HG03354 (cell line): ENCODE measurements around the gene AFAP1.

Source experiments
- ATAC-seq: cut with Tn5 transposase; IDR thresholded peaks from one replicate; pipeline ENCODE4 v1.9.1; 2021; ENCODE audit warnings: mild to moderate bottlenecking; ENCODE audit not compliant: unreplicated experiment, poor library complexity, severe bottlenecking

The AFAP1 gene

DNA sequence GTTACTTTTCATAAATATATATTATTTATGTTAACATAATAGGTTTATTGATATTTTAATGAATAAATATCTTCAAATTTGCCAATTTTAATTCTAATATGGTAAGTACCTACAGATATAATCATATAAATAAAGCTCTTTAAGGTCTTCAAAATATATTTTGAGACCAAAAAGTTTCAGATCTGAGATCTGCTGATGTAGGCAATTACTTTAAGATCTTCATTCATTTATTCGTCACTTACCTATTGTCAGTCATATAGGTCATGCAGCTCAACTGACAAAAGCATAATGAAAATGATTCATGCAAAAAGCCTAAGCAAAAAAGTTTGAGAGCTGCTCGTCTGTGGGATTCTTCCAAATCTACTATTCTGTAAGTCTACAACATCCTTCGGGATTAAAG is 64.8 kb downstream of the AFAP1 start:
- no peak for ATAC-seq

GRCh38 chr4:7873881-7874280 is 65.8 kb downstream of the AFAP1 start:
- no peak for ATAC-seq

GRCh38 chr4:7872264-7872771 is 67.3 kb downstream of the AFAP1 start:
- no peak for ATAC-seq

GRCh38 chr4:7871356-7871755 is 68.3 kb downstream of the AFAP1 start:
- no peak for ATAC-seq

DNA sequence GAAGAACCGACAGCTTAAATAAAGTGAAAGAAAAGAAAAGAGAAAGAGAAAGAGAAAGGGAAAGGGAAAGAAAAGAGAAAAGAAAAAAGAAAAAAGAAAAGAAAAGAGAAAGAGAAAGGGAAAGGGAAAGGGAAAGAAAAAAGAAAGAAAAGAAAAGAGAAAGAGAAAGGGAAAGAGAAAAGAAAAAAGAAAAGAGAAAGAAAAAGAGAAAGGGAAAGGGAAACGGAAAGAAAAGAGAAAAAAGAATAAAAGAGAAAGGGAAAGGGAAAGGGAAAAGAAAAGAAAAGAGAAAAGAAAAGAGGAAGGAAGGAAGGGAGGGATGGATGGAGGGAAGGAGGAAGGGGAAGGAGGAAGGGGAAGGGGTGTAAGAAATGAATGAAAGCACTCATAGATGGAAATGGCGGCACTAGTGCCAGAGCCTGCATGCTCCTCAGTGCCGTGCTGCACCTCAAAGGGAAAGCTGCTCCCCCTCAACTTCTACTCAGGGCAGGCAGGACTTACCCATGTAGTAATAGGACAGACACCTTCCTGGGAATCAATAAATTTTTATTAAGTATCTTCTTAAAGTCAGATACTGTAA is 70.7 kb downstream of the AFAP1 start:
- ATAC-seq: no peak

DNA sequence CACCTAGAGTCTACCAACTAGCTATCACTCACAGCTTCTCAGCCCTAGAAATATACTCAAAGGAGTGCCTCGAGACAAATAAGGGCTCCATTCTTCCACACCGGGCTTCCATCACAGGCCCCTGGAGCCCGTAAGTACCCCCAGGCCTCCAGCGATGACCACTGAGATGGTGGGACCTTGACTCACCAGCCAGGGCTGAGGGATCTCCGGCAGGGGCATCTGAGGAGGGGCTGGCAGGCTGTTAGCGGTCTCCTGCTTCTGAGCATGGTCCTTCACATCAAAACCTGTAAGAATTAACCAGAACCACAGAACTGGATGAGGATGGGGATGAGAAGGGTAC is 71.3 kb downstream of the AFAP1 start:
- ATAC-seq: no peak

DNA sequence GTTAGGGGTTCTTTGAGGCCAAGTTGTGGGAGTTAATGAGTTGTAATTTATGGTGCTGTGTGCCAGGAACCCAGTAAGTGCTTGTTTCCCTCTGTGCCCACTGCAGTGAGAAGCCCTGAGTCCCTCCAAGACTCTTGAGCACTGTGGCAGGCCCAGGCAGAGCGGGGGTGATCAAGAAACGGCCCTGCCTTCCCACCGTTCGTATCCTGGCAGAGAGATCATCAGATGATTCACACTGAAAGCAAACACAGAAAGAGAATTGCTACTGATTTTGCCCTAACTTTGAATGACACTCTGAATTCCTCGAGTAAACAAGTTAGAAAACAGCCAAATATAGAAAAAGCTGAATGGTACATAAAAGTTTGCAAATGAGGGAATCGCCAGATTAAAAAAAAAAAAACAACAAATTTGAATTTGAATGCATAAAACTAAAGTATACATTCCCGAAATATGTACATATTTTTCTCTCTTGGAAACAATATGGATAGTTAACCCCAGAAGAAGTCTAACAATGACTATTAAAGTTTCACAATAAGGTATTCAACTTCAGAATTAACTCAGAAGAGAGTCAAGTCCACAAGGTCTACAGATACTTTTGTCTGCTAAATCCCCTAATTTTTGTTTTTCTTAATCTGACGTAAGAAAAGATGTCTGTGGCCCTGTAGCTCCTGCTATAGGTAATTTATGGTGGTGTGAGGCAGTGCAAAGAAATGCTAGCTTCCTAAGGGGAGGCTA is 71.8 kb downstream of the AFAP1 start:
- ATAC-seq: no peak

- no peak for ATAC-seq
Observed at GRCh38 chr4:7867191-7867590, 72.5 kb downstream of the AFAP1 start.

DNA sequence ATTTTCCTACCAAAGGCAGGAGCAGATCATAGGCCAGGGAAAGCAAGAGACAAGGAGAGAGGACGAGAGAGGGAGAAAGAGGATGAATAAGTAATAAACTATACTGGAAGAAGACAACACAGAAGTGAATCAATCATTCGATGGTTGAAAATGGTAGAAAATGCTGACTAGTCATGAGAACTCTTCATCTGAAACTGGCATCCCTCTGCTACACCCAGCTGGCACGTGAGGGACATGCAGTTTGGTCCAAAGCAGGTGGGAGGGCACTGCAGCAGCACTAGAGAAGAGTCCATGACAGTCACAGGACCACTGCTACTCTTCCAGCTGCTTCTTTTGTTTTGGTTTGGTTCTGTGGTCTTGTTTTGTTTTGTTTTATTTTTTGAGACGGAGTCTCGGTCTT is 74.1 kb downstream of the AFAP1 start:
- no peak for ATAC-seq

GRCh38 chr4:7864685-7865084 is 75.0 kb downstream of the AFAP1 start:
- ATAC-seq: no peak

- no peak for ATAC-seq
Observed at GRCh38 chr4:7863911-7864681, 75.6 kb downstream of the AFAP1 start.

DNA sequence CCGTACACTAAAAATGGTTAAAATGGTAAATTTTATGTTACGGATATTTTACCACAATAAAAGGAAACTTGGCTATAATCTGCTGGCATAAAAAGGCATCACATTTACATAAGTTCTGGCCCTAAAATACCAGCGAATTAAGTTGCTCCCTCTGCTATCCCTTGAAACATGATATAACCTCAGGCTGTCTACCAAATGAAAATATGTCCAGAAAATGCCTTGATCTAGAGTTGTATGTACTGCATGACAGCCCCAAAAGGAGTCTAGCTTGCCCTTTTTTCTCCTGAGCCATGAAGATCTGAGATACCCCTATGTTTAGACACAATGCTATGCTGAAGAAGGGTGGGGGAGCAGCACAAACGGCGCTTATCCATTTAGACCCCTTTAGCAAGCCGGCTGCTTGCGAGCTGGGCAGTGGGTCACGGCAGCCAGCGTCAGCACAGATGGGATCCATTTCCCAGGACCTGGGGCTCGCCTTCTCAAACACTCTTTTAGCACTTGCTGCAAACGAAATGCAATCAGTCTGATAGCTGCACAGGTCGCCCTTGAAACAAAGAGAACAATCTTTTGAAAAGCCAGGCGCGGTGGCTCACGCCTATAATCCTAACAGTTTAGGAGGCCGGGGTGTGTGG is 77.0 kb downstream of the AFAP1 start:
- no peak for ATAC-seq

DNA sequence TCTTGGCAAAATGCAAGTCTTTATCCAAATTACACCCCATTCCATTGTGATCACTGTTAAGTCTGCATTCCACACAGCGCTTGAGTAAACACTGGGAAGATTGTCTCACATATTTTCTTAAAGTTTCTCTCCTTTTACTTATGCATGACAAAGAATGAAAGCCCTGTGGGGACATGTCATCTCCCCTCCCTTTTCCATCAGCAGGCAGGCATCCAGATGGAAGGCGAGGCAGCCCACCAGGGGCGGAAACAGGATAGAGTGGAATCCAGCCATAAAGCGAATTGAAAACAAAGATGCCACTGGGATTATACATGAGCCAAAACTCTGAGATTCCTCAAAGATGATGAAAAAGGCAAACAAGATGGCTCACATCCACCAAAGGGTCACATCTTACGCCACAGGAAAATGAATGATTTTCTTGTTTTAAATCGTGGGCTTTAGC is 78.2 kb downstream of the AFAP1 start:
- no peak for ATAC-seq

DNA sequence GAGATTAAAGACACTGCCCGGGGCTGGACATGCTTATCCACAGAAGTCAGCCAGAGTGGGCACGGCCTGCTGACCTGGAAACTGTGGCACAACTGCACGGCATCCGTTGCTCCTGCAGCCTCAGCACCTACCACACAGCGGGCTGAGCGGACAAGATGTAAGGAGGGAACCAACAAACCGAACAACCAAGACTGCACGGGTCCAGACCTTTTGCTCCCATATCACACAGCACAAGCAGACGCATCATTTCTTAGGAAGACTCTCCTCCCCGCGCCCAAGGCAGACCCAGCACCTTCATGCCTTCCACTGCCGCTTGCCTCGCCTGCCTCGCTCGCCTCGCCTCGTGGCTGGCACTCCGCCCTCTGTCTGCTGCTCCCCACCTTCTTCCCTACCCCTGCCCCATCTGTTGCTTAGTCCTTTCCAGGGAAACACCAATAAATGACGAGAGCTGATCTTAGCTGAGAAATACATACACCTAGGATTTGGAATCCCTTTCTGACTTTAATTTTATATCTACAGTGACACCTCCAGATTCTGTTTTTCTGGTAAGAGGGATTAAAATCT is 79.0 kb downstream of the AFAP1 start:
- no peak for ATAC-seq

DNA sequence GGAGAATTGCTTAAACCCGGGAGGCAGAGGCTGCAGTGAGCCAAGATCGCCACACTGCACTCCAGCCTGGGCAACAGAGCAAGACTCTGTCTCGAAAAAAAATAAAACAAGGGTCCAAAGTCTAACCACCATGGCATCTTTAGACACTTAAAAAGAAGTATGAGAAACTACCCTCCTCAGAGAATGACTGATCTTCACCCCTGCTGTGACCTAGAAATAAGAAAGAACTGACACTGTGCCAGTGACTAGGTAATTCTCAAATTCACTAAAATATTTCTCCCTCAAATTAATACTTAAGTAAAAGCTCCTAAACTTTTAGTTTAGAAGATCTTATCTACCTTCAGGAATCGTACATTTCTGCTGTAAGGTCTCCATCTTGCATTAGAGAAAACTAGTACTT is 80.3 kb downstream of the AFAP1 start:
- ATAC-seq: no peak

DNA sequence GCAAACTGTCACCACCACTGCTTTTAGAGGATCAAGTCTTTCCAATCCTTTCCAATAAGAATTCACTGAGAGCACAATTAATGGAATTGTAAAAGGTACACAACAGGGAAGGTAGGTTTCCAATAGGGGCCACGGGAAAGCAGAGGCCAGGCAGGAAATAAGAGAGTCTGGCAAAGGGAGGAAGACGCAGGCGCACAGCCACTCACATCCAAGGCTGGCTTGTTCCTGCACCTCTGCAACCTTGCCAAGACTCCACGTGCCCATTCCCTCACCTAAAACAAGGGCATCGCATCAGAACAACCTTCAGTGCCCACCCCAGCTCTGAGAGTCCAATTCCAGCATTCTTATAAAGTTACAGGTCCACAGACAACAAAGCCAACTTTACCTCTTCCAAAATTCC is 81.2 kb downstream of the AFAP1 start:
- ATAC-seq: no peak

GRCh38 chr4:7857993-7858392 is 81.7 kb downstream of the AFAP1 start:
- ATAC-seq: no peak

DNA sequence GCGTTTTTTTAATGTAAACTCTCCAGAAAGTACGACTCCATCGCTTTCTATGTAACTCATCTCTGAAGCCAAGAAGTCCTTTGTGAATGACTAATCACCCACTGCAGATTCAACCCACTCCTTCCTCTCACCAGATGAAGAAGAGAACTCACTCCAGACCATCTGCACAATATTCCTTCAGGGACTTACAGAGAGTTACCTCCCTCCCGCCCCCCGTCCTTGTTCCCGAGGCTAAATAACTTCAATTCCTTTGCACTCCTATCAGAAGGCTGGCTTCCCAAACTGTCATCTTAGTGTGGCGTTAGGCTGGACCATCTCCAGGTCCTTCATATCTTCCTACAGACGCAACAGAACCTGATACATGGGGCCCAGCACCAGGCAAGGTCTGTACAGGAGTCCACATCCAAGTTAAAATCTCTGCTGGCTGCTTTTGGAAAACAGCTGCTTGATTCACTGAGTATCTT is 82.4 kb downstream of the AFAP1 start:
- ATAC-seq: no peak

- ATAC-seq: no peak
Observed at GRCh38 chr4:7855731-7856130, 83.9 kb downstream of the AFAP1 start.
